Spleen (tissue), 11 donors: ENCODE measurements around the gene ZNF562. TPM values are rescaled to one million over a fixed set of nuclear protein-coding genes. Genes with fewer than 3 reads are reported as not detected.

Experiments
- DNase-seq: peaks from one replicate; pipeline ENCODE4 v3.0.0-alpha.2; 2020
- H3K27ac ChIP-seq, 8 donors: fragments of 200-600 bp; sonication (generic) in 7 of 8; 1 replicate in 4 of 8; 2 replicates in 4 of 8; pipeline versions ENCODE4 v1.5.0 to v1.8.0; 2016 to 2021; ENCODE audit warnings: inconsistent platforms in 4 of 8, mild to moderate bottlenecking in 4 of 8, moderate library complexity in 1 of 8
- H3K27me3 ChIP-seq, 7 donors: fragments of 200-600 bp; sonication (generic) in 6 of 7; replicated peaks in 1 of 7; 1 replicate in 4 of 7; 2 replicates in 3 of 7; pipeline versions ENCODE4 v1.5.0 to v1.8.0; 2016 to 2021; ENCODE audit warnings: inconsistent platforms in 3 of 7, mild to moderate bottlenecking in 1 of 7
- H3K36me3 ChIP-seq, 6 donors: fragments of 200-600 bp; sonication (generic) in 5 of 6; 1 replicate in 4 of 6; 2 replicates in 2 of 6; pipeline versions ENCODE4 v1.5.0 to v1.8.0; 2016 to 2021; ENCODE audit warnings: inconsistent platforms in 2 of 6
- H3K4me1 ChIP-seq, 6 donors: fragments of 200-600 bp; sonication (generic) in 5 of 6; 1 replicate in 3 of 6; 2 replicates in 3 of 6; pipeline versions ENCODE4 v1.5.0 to v1.8.0; 2016 to 2021; ENCODE audit warnings: inconsistent platforms in 3 of 6
- H3K4me3 ChIP-seq, 8 donors: fragments of 200-600 bp; sonication (generic) in 7 of 8; 1 replicate in 4 of 8; 2 replicates in 4 of 8; pipeline versions ENCODE4 v1.5.0 to v1.8.0; 2016 to 2021; ENCODE audit warnings: inconsistent platforms in 4 of 8, mild to moderate bottlenecking in 4 of 8, moderate library complexity in 2 of 8
- H3K9me3 ChIP-seq, 8 donors: fragments of 200-600 bp; sonication (generic) in 7 of 8; 1 replicate in 4 of 8; 2 replicates in 4 of 8; pipeline versions ENCODE4 v1.5.0 to v1.8.0; 2016 to 2021; ENCODE audit warnings: inconsistent platforms in 4 of 8
- CTCF ChIP-seq, 11 experiments: fragments of 200-600 bp in 7 of 11; fragments of 450-650 bp in 4 of 11; sonication (generic) in 4 of 11; IDR thresholded peaks in 8 of 11; conservative IDR thresholded peaks in 3 of 11; 1 replicate in 7 of 11; 2 replicates in 4 of 11; pipeline versions ENCODE4 v1.4.0 to v1.8.0; 2016 to 2021; ENCODE audit warnings: antibody characterized with exemption in 11 of 11, inconsistent platforms in 4 of 11, mild to moderate bottlenecking in 1 of 11
- POLR2A ChIP-seq, 3 donors: fragments of 450-650 bp; IDR thresholded peaks; one replicate each; pipeline ENCODE4 v1.5.1; 2017; ENCODE audit warnings: antibody characterized with exemption in 3 of 3, mild to moderate bottlenecking in 1 of 3
- POLR2AphosphoS5 ChIP-seq, 3 donors: sonication (generic); formaldehyde crosslinking; IDR thresholded peaks; one replicate each; pipeline ENCODE4 v1.5.1; 2017; ENCODE audit warnings: antibody characterized with exemption in 3 of 3
- WGBS, 5 donors: extraction: QIAGEN DNeasy Blood & Tissue Kit in 3 of 5; methylation state at CpG; one replicate each; pipeline versions ENCODE4 v1.1.5 to v1.1.7; 2013 to 2018; 5-methylcytosine and 5-hydroxymethylcytosine counted together
- intact Hi-C: fragments of 100-400 bp; cut with DNase I; formaldehyde crosslinking; loops from one replicate; pipeline ENCODE4 v1.15.0; 2023; ENCODE audit warnings: low total_unique reads
- polyA plus RNA-seq, 3 donors: library from polyadenylated mRNA; stranded (reverse); fragments of 200-250 nt; gene quantifications; one replicate each; pipeline ENCODE4 v1.2.1, GENCODE V29; 2013
- total RNA-seq, 7 donors: library from RNA; depleted of rRNA in 3 of 7; stranded (reverse); fragments of >200 nt in 3 of 7; fragmentation: NEBNext Ultra II Directional in 4 of 7; extraction: Animal tissue kit (Norgen Biotek cat#: 25700) in 4 of 7; gene quantifications; one replicate each; pipeline versions ENCODE4 v1.1.0 to v1.2.1, GENCODE V29; 2016 to 2021
- donor health status: healthy with polysubstance abuse.
- donor health status: DM: no; HTN: no; CAD: no; lungs with moderate emphysema.
- donor health status: DM: no; HTN: no; CAD: no.
- donor health status: Bipolar disorder and iron deficiency.
- donor health status: healthy.
- donor health status: DM: no; HTN: no; CAD: no.
- donor health status: DM: yes; HTN: yes; CAD: no.

ZNF562 gene
- total and polyA plus RNA-seq, 10 donors, result 2.5 to 44.8 (median 32.0) TPM

- H3K27ac ChIP-seq, result no peak overlapping the region
- no peaks in the 10 kb centered on the region for H3K9me3 ChIP-seq
- no peaks in the 10 kb centered on the region for H3K27me3 ChIP-seq
- H3K36me3 ChIP-seq, result peaks cover 0 to 17% (median 7%) of the 10 kb centered on the region in 6 donors
- DNase-seq, result no peak
- TF ChIP-seq POLR2AphosphoS5 (IDR thresholded peaks at IDR 0.05) (no peak), CTCF (IDR thresholded peaks at IDR 0.05 in 8 of 11, conservative IDR thresholded peaks at IDR 0.05 in 3 of 11) (no peak), POLR2A (IDR thresholded peaks at IDR 0.05) (no peak)
- intact Hi-C loops, result loop anchor here (2.0 kb wide), 1 partner anchor 169 kb away; no protein-coding TSS in a partner anchor
- 46 to 66% (median 63%) methylated on average over 2 of the region's 2 CpGs for WGBS, 5 donors
- peaks cover 0 to 12% (median 1%) of the 10 kb centered on the region in 6 donors for H3K4me1 ChIP-seq
- H3K4me3 ChIP-seq, result no peak overlapping the region
Observed at GRCh38 chr19:9627856-9628255, 47.0 kb downstream of the ZNF562 start.

- TF ChIP-seq POLR2A (IDR thresholded peaks at IDR 0.05) (no peak), CTCF (IDR thresholded peaks at IDR 0.05 in 8 of 11, conservative IDR thresholded peaks at IDR 0.05 in 3 of 11) (no peak), POLR2AphosphoS5 (IDR thresholded peaks at IDR 0.05) (no peak)
- intact Hi-C loops, result no loop called here
- Histone ChIP-seq H3K36me3 (peaks cover 5 to 23% (median 19%) of the 10 kb centered on the region in 6 donors), H3K9me3 (peaks cover 0 to 3% (median 0%) of the 10 kb centered on the region in 8 donors), H3K4me3 (peak overlapping the region in 1 of 8 donors; percentile 5), H3K4me1 (peaks cover 11 to 46% (median 24%) of the 10 kb centered on the region in 6 donors), H3K27me3 (no peaks in the 10 kb centered on the region), H3K27ac (peak overlapping the region in 2 of 8 donors; percentile 94 to 96)
- no peak for DNase-seq
- WGBS, 5 donors, result 70 to 83% (median 80%) methylated on average over 2 of the region's 2 CpGs
Observed at GRCh38 chr19:9622531-9622930, 52.4 kb downstream of the ZNF562 start.

GRCh38 chr19:9621156-9622037 is 53.5 kb downstream of the ZNF562 start, which contains the start of gene ZNF561:
TSS of gene ZNF561 (minus strand) at chr19:9621232. CDS start at chr19:9619456, 1,776 bp downstream.
- peak; percentile 83 to 86 (median 85) for TF ChIP-seq POLR2AphosphoS5 (IDR thresholded peaks at IDR 0.05)
- no peak for TF ChIP-seq POLR2A (IDR thresholded peaks at IDR 0.05)
- TF ChIP-seq CTCF (IDR thresholded peaks at IDR 0.05 in 8 of 11, conservative IDR thresholded peaks at IDR 0.05 in 3 of 11), result peak in 2 of 11 experiments; percentile 9 to 12
- Histone ChIP-seq H3K4me1 (peaks cover 11 to 46% (median 24%) of the 10 kb centered on the region in 6 donors), H3K27me3 (no peaks in the 10 kb centered on the region), H3K9me3 (peaks cover 0 to 3% (median 0%) of the 10 kb centered on the region in 8 donors), H3K27ac (peak within 1 kb of the TSS; percentile 80 to 96 (median 94)), H3K36me3 (peaks cover 5 to 31% (median 31%) of the 10 kb centered on the region in 6 donors), H3K4me3 (peak within 1 kb of the TSS; percentile 71 to 84 (median 81))
- intact Hi-C loops, result no loop called here
- DNase-seq, result peak; percentile 95
- 0 to 1% (median 1%) methylated on average over 33 of the region's 33 CpGs for WGBS, 5 donors

GRCh38 chr19:9620842-9621155 is 54.1 kb downstream of the ZNF562 start:
- no peak for TF ChIP-seq POLR2AphosphoS5 (IDR thresholded peaks at IDR 0.05)
- TF ChIP-seq CTCF (IDR thresholded peaks at IDR 0.05 in 8 of 11, conservative IDR thresholded peaks at IDR 0.05 in 3 of 11), result no peak
- no peak for TF ChIP-seq POLR2A (IDR thresholded peaks at IDR 0.05)
- Histone ChIP-seq H3K36me3 (peaks cover 5 to 37% (median 37%) of the 10 kb centered on the region in 6 donors), H3K9me3 (peaks cover 0 to 3% (median 0%) of the 10 kb centered on the region in 8 donors), H3K27ac (peak overlapping the region; percentile 80 to 96 (median 94)), H3K4me1 (peaks cover 11 to 42% (median 24%) of the 10 kb centered on the region in 6 donors), H3K4me3 (peak overlapping the region; percentile 71 to 84 (median 81)), H3K27me3 (no peaks in the 10 kb centered on the region)
- no peak for DNase-seq
- intact Hi-C loops, result no loop called here
- 0 to 2% (median 0%) methylated on average over 8 to 16 of the region's 16 CpGs for WGBS, 5 donors
